Measurements from ENCODE around the gene GALNT13. TPM values are rescaled to one million over a fixed set of nuclear protein-coding genes. Genes with fewer than 3 reads are reported as not detected.

GALNT13 gene
- total and polyA plus RNA-seq, 5 donors: 0.91 to 4.6 (median 3.6) TPM

- H3K27me3 ChIP-seq (ENCODE audit: control insufficient read depth, insufficient read depth): no peaks in the 10 kb centered on the region
- 73% methylated on average over 3 of the region's 3 CpGs for WGBS
- DNase-seq (no peak), ATAC-seq (no peak)
- no peaks in the 10 kb centered on the region for H3K9me3 ChIP-seq (ENCODE audit: control insufficient read depth, low read length)
- H3K4me1 ChIP-seq (ENCODE audit: control insufficient read depth, insufficient read depth, low read length): no peaks in the 10 kb centered on the region
- H3K4me3 ChIP-seq (ENCODE audit: low read length): no peak overlapping the region
- intact Hi-C loops (cut with DNase I): no loop called here
- no peak overlapping the region for H3K27ac ChIP-seq (ENCODE audit: low read length)
These were observed 157.8 kb downstream of the GALNT13 start for GRCh38 chr2:154029504-154029903.

- ATAC-seq: no peak
- 79% methylated on average over 3 of the region's 3 CpGs for WGBS
- intact Hi-C loops (cut with DNase I): no loop called here
These were observed 160.5 kb downstream of the GALNT13 start for GRCh38 chr2:154032220-154032619.

GRCh38 chr2:154046493-154046892 is 174.8 kb downstream of the GALNT13 start:
- Histone ChIP-seq H3K27ac (ENCODE audit: low read length) (no peak overlapping the region), H3K9me3 (ENCODE audit: control insufficient read depth, low read length) (no peaks in the 10 kb centered on the region), H3K4me3 (ENCODE audit: low read length) (no peak overlapping the region), H3K4me1 (ENCODE audit: control insufficient read depth, insufficient read depth, low read length) (no peaks in the 10 kb centered on the region), H3K27me3 (ENCODE audit: control insufficient read depth, insufficient read depth) (no peaks in the 10 kb centered on the region)
- no peak for DNase-seq
- 87% methylated on average over 1 of the region's 1 CpG for WGBS
- intact Hi-C loops (cut with DNase I): no loop called here
- no peak for ATAC-seq

More at GRCh38 chr2:154032220-154032619, 160.5 kb downstream of the GALNT13 start:
- H3K4me3 ChIP-seq (ENCODE audit: low read length): no peak overlapping the region
- H3K9me3 ChIP-seq (ENCODE audit: control insufficient read depth, low read length): no peaks in the 10 kb centered on the region
- no peak overlapping the region for H3K27ac ChIP-seq (ENCODE audit: low read length)
- H3K4me1 ChIP-seq (ENCODE audit: control insufficient read depth, insufficient read depth, low read length): no peaks in the 10 kb centered on the region
- no peak for DNase-seq
- H3K27me3 ChIP-seq (ENCODE audit: control insufficient read depth, insufficient read depth): no peaks in the 10 kb centered on the region

DNA sequence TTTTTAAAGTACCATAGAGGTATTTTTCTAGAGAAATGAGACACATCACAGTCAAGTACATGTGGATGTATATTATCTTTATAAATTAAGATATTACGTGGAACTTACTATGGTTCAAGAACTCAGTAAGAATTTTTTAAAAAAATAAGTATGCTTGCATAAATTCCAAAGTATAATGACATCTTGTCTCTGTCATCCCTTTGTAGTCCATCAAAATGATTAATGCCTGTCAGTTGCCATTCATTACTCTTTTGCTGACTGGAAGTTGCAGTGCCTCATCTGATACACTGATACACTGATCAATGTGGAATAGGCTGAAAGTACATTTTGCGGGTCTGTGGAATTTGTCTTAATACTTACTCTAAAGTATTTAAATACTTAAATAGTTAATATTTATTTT is 177.2 kb downstream of the GALNT13 start:
- no peaks in the 10 kb centered on the region for H3K27me3 ChIP-seq (ENCODE audit: control insufficient read depth, insufficient read depth)
- H3K4me3 ChIP-seq (ENCODE audit: low read length): no peak overlapping the region
- DNase-seq (no peak), ATAC-seq (no peak)
- no peaks in the 10 kb centered on the region for H3K4me1 ChIP-seq (ENCODE audit: control insufficient read depth, insufficient read depth, low read length)
- H3K27ac ChIP-seq (ENCODE audit: low read length): no peak overlapping the region
- intact Hi-C loops (cut with DNase I): no loop called here
- no peaks in the 10 kb centered on the region for H3K9me3 ChIP-seq (ENCODE audit: control insufficient read depth, low read length)
- 92% methylated on average over 2 of the region's 2 CpGs for WGBS

DNA sequence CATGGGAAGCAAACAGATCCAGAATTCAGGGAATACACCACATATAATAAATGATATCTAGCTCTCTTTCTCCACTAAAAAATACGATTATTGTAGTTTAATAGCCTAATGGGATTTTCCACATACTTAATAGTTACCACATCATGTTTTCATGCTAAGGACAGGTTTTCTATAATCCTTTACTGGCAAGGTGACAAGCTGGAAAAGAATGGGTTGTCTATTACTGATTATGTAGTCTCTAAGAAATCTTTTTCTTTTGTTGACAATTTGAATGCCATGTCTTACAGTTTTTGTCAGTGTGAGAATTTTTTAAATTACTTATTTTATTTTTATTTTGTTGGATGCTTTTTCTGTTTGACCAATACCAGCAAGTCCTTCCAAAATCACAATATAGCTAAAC is 177.8 kb downstream of the GALNT13 start:
- DNase-seq (no peak), ATAC-seq (no peak)
- H3K4me3 ChIP-seq (ENCODE audit: low read length): no peak overlapping the region
- WGBS: 68% methylated on average over 1 of the region's 1 CpG
- H3K9me3 ChIP-seq (ENCODE audit: control insufficient read depth, low read length): no peaks in the 10 kb centered on the region
- H3K4me1 ChIP-seq (ENCODE audit: control insufficient read depth, insufficient read depth, low read length): no peaks in the 10 kb centered on the region
- H3K27ac ChIP-seq (ENCODE audit: low read length): no peak overlapping the region
- intact Hi-C loops (cut with DNase I): no loop called here
- H3K27me3 ChIP-seq (ENCODE audit: control insufficient read depth, insufficient read depth): no peaks in the 10 kb centered on the region

DNA sequence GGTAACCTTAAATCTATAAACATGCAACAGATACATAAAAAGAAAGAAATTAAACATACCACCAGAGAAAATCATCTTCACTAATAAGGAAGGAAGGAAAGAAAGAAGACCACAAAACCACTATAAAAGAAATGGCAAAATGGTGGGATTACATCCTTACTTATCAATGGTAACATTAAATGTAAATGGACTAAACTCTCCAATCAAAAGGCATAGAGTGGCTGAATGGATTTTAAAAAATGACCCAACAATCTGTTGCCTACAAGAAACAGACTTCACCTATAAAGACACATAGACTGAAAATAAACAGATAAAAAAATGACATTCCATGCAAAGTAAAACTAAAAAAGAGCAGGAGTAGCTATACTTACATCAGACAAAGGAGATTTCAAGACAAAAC is 195.4 kb downstream of the GALNT13 start:
- intact Hi-C loops (cut with DNase I): no loop called here
- no peaks in the 10 kb centered on the region for H3K27me3 ChIP-seq (ENCODE audit: control insufficient read depth, insufficient read depth)

GRCh38 chr2:154078926-154079325 is 207.2 kb downstream of the GALNT13 start:
- Histone ChIP-seq H3K9me3 (ENCODE audit: control insufficient read depth, low read length) (no peaks in the 10 kb centered on the region), H3K27me3 (ENCODE audit: control insufficient read depth, insufficient read depth) (no peaks in the 10 kb centered on the region)

More for the DNA sequence above, 195.4 kb downstream of the GALNT13 start:
- ATAC-seq (no peak), DNase-seq (no peak)
- no peak overlapping the region for H3K27ac ChIP-seq (ENCODE audit: low read length)
- no peak overlapping the region for H3K4me3 ChIP-seq (ENCODE audit: low read length)
- peaks cover 3% of the 10 kb centered on the region for H3K9me3 ChIP-seq (ENCODE audit: control insufficient read depth, low read length)
- H3K4me1 ChIP-seq (ENCODE audit: control insufficient read depth, insufficient read depth, low read length): no peaks in the 10 kb centered on the region

GRCh38 chr2:154092571-154092970 is 220.8 kb downstream of the GALNT13 start:
- intact Hi-C loops (cut with DNase I): no loop called here
- ATAC-seq (no peak), DNase-seq (no peak)
- no peaks in the 10 kb centered on the region for H3K9me3 ChIP-seq (ENCODE audit: control insufficient read depth, low read length)
- H3K27ac ChIP-seq (ENCODE audit: low read length): no peak overlapping the region
- no peaks in the 10 kb centered on the region for H3K27me3 ChIP-seq (ENCODE audit: control insufficient read depth, insufficient read depth)
- H3K4me3 ChIP-seq (ENCODE audit: low read length): no peak overlapping the region
- H3K4me1 ChIP-seq (ENCODE audit: control insufficient read depth, insufficient read depth, low read length): no peaks in the 10 kb centered on the region
- 74% methylated on average over 2 of the region's 2 CpGs for WGBS

More at GRCh38 chr2:154078926-154079325, 207.2 kb downstream of the GALNT13 start:
- no peak for DNase-seq
- Histone ChIP-seq H3K4me1 (ENCODE audit: control insufficient read depth, insufficient read depth, low read length) (no peaks in the 10 kb centered on the region), H3K4me3 (ENCODE audit: low read length) (no peak overlapping the region), H3K27ac (ENCODE audit: low read length) (no peak overlapping the region)
- ATAC-seq: no peak
- intact Hi-C loops (cut with DNase I): no loop called here
- WGBS: 49% methylated on average over 1 of the region's 1 CpG

DNA sequence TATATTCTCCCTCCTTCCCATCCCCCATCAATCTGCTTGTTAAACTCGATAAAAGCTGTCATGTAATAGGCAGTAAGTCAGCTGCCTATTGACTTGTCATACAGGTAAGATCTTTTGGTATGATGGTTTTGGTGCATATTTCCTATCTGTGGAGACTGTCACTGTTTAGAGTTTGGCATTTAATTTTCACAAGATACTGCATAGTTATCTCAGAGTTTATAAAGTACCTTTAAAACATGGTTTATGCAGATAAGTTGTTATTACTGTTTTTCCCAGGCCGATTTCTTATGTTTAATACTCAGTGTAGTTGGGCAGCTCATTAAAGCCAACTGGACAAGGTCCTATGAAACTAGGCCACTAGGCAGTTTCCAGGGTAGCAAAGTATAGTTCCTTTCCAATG is 222.1 kb downstream of the GALNT13 start:
- no peak for ATAC-seq
- H3K4me3 ChIP-seq (ENCODE audit: low read length): no peak overlapping the region
- intact Hi-C loops (cut with DNase I): no loop called here
- no peaks in the 10 kb centered on the region for H3K27me3 ChIP-seq (ENCODE audit: control insufficient read depth, insufficient read depth)
- DNase-seq: no peak
- no peaks in the 10 kb centered on the region for H3K4me1 ChIP-seq (ENCODE audit: control insufficient read depth, insufficient read depth, low read length)
- H3K27ac ChIP-seq (ENCODE audit: low read length): no peak overlapping the region
- no peaks in the 10 kb centered on the region for H3K9me3 ChIP-seq (ENCODE audit: control insufficient read depth, low read length)
- 71% methylated on average over 2 of the region's 2 CpGs for WGBS

- Histone ChIP-seq H3K4me3 (ENCODE audit: low read length) (no peak overlapping the region), H3K27ac (ENCODE audit: low read length) (no peak overlapping the region), H3K9me3 (ENCODE audit: control insufficient read depth, low read length) (no peaks in the 10 kb centered on the region), H3K27me3 (ENCODE audit: control insufficient read depth, insufficient read depth) (no peaks in the 10 kb centered on the region), H3K4me1 (ENCODE audit: control insufficient read depth, insufficient read depth, low read length) (no peaks in the 10 kb centered on the region)
- ATAC-seq (no peak), DNase-seq (no peak)
- WGBS: 73% methylated on average over 4 of the region's 4 CpGs
- intact Hi-C loops (cut with DNase I): no loop called here
These were observed 226.2 kb downstream of the GALNT13 start for GRCh38 chr2:154097833-154098398.

DNA sequence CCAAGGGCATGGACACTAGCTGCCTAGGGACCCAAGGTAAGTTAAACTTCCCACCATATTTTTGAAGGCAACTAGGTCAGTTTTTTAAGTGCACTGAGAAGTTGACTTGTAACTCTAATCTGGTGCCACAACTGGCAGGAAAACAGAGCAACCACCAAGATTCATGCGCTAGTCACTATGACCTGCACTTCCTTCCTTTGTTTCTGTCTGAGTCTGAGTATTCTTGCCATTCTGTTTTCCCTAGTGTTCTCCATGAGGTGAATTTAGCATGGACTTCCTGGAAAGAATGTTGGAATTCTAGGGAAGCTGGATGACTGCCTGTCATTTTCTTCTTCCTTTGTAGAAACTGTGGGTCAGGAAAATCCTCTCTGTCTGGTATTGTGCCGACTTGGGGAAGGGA is 249.0 kb downstream of the GALNT13 start:
- 61% methylated on average over 2 of the region's 2 CpGs for WGBS
- no peaks in the 10 kb centered on the region for H3K27me3 ChIP-seq (ENCODE audit: control insufficient read depth, insufficient read depth)
- DNase-seq (no peak), ATAC-seq (no peak)
- no peak overlapping the region for H3K27ac ChIP-seq (ENCODE audit: low read length)
- intact Hi-C loops (cut with DNase I): no loop called here
- no peak overlapping the region for H3K4me3 ChIP-seq (ENCODE audit: low read length)
- no peaks in the 10 kb centered on the region for H3K4me1 ChIP-seq (ENCODE audit: control insufficient read depth, insufficient read depth, low read length)
- peaks cover 2% of the 10 kb centered on the region for H3K9me3 ChIP-seq (ENCODE audit: control insufficient read depth, low read length)

DNA sequence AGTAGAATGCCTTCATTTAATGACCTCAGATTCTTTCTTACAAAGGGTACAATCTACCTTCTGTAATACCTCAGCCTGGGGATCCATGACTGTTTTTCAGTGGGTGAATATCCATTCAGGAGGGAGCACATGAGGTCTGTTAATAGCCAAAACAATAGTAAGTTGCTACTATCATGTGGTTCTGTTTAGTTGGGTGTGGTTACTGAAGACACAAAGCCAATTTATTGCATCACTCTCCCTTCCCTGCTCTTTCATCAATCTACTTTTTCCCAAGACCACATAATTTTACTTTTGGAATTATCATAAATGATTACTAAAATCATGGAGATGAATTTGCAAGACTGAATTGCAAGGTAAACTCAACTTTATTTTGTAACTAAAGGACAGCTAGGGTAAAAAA is 254.2 kb downstream of the GALNT13 start:
- intact Hi-C loops (cut with DNase I): no loop called here
- DNase-seq (no peak), ATAC-seq (no peak)
- Histone ChIP-seq H3K4me1 (ENCODE audit: control insufficient read depth, insufficient read depth, low read length) (no peaks in the 10 kb centered on the region), H3K27ac (ENCODE audit: low read length) (no peak overlapping the region), H3K4me3 (ENCODE audit: low read length) (no peak overlapping the region), H3K27me3 (ENCODE audit: control insufficient read depth, insufficient read depth) (no peaks in the 10 kb centered on the region), H3K9me3 (ENCODE audit: control insufficient read depth, low read length) (no peaks in the 10 kb centered on the region)

Data from right cardiac atrium (tissue), 5 donors.